Ascending aorta (tissue), 2 donors: Measurements from ENCODE around the gene ITPKB. TPM values are rescaled to one million over a fixed set of nuclear protein-coding genes. Genes with fewer than 3 reads are reported as not detected.
A peak's percentile ranks its signal among the peaks of the same experiment; 100 is the strongest.

Source experiments
- DNase-seq, 2 donors: peaks; one replicate each; pipeline ENCODE4 v3.0.0-alpha.2; 2019; ENCODE audit warnings: low spot score in 2 of 2
- H3K27ac ChIP-seq, 2 donors: fragments of 200-600 bp; sonication (generic); one replicate each; pipeline ENCODE4 v1.5.1; 2016 to 2017; ENCODE audit warnings: mild to moderate bottlenecking in 1 of 2
- H3K27me3 ChIP-seq: fragments of 200-600 bp; sonication (generic); one replicate; pipeline ENCODE4 v1.5.1; 2017
- H3K36me3 ChIP-seq, 2 donors: fragments of 200-600 bp; sonication (generic); one replicate each; pipeline ENCODE4 v1.5.1; 2016
- H3K4me1 ChIP-seq, 2 donors: fragments of 200-600 bp; sonication (generic); one replicate each; pipeline ENCODE4 v1.5.1; 2016 to 2017; ENCODE audit warnings: mild to moderate bottlenecking in 1 of 2
- H3K4me3 ChIP-seq, 2 donors: fragments of 200-600 bp; sonication (generic); one replicate each; pipeline ENCODE4 v1.5.1; 2016 to 2017; ENCODE audit warnings: mild to moderate bottlenecking in 1 of 2
- H3K9me3 ChIP-seq, 2 donors: fragments of 200-600 bp; sonication (generic); one replicate each; pipeline ENCODE4 v1.5.1; 2016
- CTCF ChIP-seq, 3 experiments: fragments of 200-600 bp in 2 of 3; fragments of 450-650 bp in 1 of 3; sonication (generic) in 2 of 3; IDR thresholded peaks; one replicate each; pipeline ENCODE4 v1.5.1; 2016 to 2019; ENCODE audit warnings: antibody characterized with exemption in 3 of 3, mild to moderate bottlenecking in 1 of 3, moderate library complexity in 1 of 3
- intact Hi-C: fragments of 100-400 bp; cut with DNase I; formaldehyde crosslinking; loops from one replicate; pipeline ENCODE4 v1.15.1; 2023
- total RNA-seq: library from RNA; depleted of rRNA; stranded (reverse); fragments of >200 nt; gene quantifications from one replicate; pipeline ENCODE4 v1.1.0, GENCODE V29; 2016

ITPKB gene
- total RNA-seq, 1 donor from 2014 or later, result 27.5 TPM

GRCh38 chr1:226695335-226695900, 43.7 kb downstream of the ITPKB start:
- H3K4me1 ChIP-seq, result peaks cover 3 to 31% of the 10 kb centered on the region in 2 donors
- no peak for DNase-seq
- no peaks in the 10 kb centered on the region for H3K27me3 ChIP-seq
- H3K36me3 ChIP-seq, result no peaks in the 10 kb centered on the region
- no peaks in the 10 kb centered on the region for H3K9me3 ChIP-seq
- TF ChIP-seq CTCF (IDR thresholded peaks at IDR 0.05), result no peak
- no peak overlapping the region for H3K27ac ChIP-seq
- H3K4me3 ChIP-seq, result no peak overlapping the region
- intact Hi-C loops, result no loop called here

- Histone ChIP-seq H3K4me1 (peaks cover 3 to 46% of the 10 kb centered on the region in 2 donors), H3K27me3 (no peaks in the 10 kb centered on the region), H3K27ac (peak overlapping the region; percentile 43 to 49), H3K36me3 (no peaks in the 10 kb centered on the region), H3K9me3 (no peaks in the 10 kb centered on the region), H3K4me3 (no peak overlapping the region)
- TF ChIP-seq CTCF (IDR thresholded peaks at IDR 0.05), result no peak
- no peak for DNase-seq
- intact Hi-C loops, result no loop called here
These were observed 46.3 kb downstream of the ITPKB start for GRCh38 chr1:226692823-226693222.

GRCh38 chr1:226692051-226692792, 46.9 kb downstream of the ITPKB start:
- DNase-seq, result no peak
- Histone ChIP-seq H3K36me3 (no peaks in the 10 kb centered on the region), H3K27ac (peak overlapping the region; percentile 43 to 49), H3K9me3 (no peaks in the 10 kb centered on the region), H3K4me3 (no peak overlapping the region), H3K27me3 (no peaks in the 10 kb centered on the region), H3K4me1 (peaks cover 3 to 52% of the 10 kb centered on the region in 2 donors)
- no peak for TF ChIP-seq CTCF (IDR thresholded peaks at IDR 0.05)
- intact Hi-C loops, result no loop called here

- intact Hi-C loops, result no loop called here
- no peak overlapping the region for H3K4me3 ChIP-seq
- no peak for TF ChIP-seq CTCF (IDR thresholded peaks at IDR 0.05)
- no peaks in the 10 kb centered on the region for H3K9me3 ChIP-seq
- H3K27me3 ChIP-seq, result no peaks in the 10 kb centered on the region
- H3K27ac ChIP-seq, result peak overlapping the region; percentile 43 to 49
- H3K36me3 ChIP-seq, result no peaks in the 10 kb centered on the region
- no peak for DNase-seq
- H3K4me1 ChIP-seq, result peaks cover 6 to 58% of the 10 kb centered on the region in 2 donors
These were observed 47.8 kb downstream of the ITPKB start for GRCh38 chr1:226691247-226691646.

GRCh38 chr1:226690460-226690982, 48.6 kb downstream of the ITPKB start:
- Histone ChIP-seq H3K9me3 (no peaks in the 10 kb centered on the region), H3K4me1 (peaks cover 6 to 58% of the 10 kb centered on the region in 2 donors), H3K36me3 (no peaks in the 10 kb centered on the region), H3K4me3 (no peak overlapping the region), H3K27ac (peak overlapping the region in 1 of 2 donors; percentile 49), H3K27me3 (no peaks in the 10 kb centered on the region)
- intact Hi-C loops, result no loop called here
- TF ChIP-seq CTCF (IDR thresholded peaks at IDR 0.05), result no peak
- DNase-seq, result no peak
